ENCODE results near the gene GRIK3.
"Not testable (repeated sequence)": the region's sequence is repeated elsewhere in the genome, so short reads cannot be mapped to it uniquely, and the experiment has no call there.

GRIK3 gene

DNA sequence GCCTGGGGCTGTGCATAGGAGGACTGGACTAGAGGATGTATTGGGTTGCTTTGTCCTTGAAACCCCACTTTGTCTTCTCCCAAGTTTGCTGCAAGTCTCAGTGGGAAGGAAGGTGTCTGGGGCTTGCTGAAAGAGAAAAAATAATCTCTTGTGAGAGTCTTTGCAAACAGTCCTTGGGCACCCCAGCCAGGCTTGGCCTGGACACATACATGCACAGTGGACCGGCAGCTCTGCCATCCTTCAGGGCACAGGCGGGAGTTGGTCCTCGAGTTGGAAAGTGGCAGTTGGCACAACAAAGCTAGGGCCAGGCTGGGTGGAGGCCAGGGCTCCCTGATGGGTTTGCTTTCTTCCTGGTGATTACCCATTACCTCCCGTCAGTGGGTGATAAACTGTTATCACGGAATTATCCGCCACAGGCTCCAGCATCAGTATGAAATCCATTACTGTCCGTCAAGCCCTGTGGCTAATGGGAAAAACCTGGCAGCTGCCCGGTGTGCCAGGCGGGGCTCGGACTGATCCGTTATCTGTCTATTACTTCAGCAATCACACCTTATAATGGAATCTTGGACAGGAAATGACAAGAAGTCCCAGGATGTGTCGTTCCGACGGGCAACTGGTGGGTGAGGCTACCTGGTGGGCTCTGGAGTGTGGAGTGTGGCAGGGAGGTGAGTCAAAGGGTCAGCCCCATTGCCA, 265.7 kb downstream of the GRIK3 start:
- Histone ChIP-seq H3K4me3 (ENCODE audit: low read depth in 1 of 2, low read length in 2 of 2) (no peak overlapping the region), H3K27me3 (ENCODE audit: control insufficient read depth in 1 of 2, insufficient read depth in 2 of 2, low read length in 2 of 2) (peaks cover 33 to 38% of the 10 kb centered on the region in 2 donors)

DNA sequence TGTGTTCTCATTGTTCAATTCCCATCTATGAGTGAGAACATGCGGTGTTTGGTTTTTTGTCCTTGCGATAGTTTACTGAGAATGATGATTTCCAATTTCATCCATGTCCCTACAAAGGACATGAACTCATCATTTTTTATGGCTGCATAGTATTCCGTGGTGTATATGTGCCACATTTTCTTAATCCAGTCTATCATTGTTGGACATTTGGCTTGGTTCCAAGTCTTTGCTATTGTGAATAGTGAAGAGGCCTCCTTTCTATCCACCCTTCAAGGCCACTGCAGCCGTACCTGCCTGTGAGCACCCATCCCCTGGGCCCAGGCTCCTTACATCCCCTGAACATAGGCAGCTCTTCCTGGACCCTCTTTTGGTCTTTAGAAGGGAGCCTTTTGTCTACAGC, 266.9 kb downstream of the GRIK3 start:
- not testable (repeated sequence) for H3K9ac ChIP-seq (ENCODE audit: low read depth in 1 of 2, low read length in 2 of 2)

More for the DNA sequence above, 265.7 kb downstream of the GRIK3 start:
- H3K4me1 ChIP-seq (ENCODE audit: control insufficient read depth in 1 of 2, insufficient read depth in 2 of 2, low read length in 2 of 2), result no peaks in the 10 kb centered on the region
- H3K9ac ChIP-seq (ENCODE audit: low read depth in 1 of 2, low read length in 2 of 2), result no peak overlapping the region
- H3K9me3 ChIP-seq (ENCODE audit: control insufficient read depth in 1 of 2, low read length in 2 of 2), result no peaks in the 10 kb centered on the region
- H3K36me3 ChIP-seq (ENCODE audit: control insufficient read depth in 1 of 2, insufficient read depth in 2 of 2, low read length in 2 of 2), result no peaks in the 10 kb centered on the region
- H3K27ac ChIP-seq (ENCODE audit: low read depth, low read length), result no peak overlapping the region

DNA sequence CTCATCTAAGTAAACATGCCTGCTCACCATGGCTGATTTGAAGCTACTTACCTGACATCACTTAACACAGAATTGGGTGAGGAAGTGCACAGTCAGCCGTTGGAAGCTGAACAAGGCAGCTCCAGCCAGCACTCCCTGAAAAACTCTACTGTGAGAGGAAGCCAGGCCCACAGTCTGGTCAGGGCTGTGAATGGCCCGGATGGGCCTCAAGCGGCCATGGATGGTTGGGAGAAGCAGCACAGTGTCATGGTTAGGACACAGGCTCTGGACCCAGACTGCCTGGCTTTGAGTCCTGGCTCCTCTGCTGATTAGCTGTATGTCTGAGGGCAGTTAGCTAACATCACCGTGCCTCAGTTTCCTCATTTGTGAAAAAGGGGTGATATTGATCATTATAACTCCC, 267.8 kb downstream of the GRIK3 start:
- no peak overlapping the region for H3K9ac ChIP-seq (ENCODE audit: low read depth in 1 of 2, low read length in 2 of 2)
- no peaks in the 10 kb centered on the region for H3K9me3 ChIP-seq (ENCODE audit: control insufficient read depth in 1 of 2, low read length in 2 of 2)
- no peaks in the 10 kb centered on the region for H3K4me1 ChIP-seq (ENCODE audit: control insufficient read depth in 1 of 2, insufficient read depth in 2 of 2, low read length in 2 of 2)
- peaks cover 20 to 25% of the 10 kb centered on the region in 2 donors for H3K27me3 ChIP-seq (ENCODE audit: control insufficient read depth in 1 of 2, insufficient read depth in 2 of 2, low read length in 2 of 2)
- H3K4me3 ChIP-seq (ENCODE audit: low read depth in 1 of 2, low read length in 2 of 2), result no peak overlapping the region
- H3K27ac ChIP-seq (ENCODE audit: low read depth, low read length), result no peak overlapping the region
- H3K36me3 ChIP-seq (ENCODE audit: control insufficient read depth in 1 of 2, insufficient read depth in 2 of 2, low read length in 2 of 2), result no peaks in the 10 kb centered on the region

More for the DNA sequence above, 266.9 kb downstream of the GRIK3 start:
- H3K27me3 ChIP-seq (ENCODE audit: control insufficient read depth in 1 of 2, insufficient read depth in 2 of 2, low read length in 2 of 2), result peaks cover 26 to 31% of the 10 kb centered on the region in 2 donors
- not testable (repeated sequence) for H3K4me1 ChIP-seq (ENCODE audit: control insufficient read depth in 1 of 2, insufficient read depth in 2 of 2, low read length in 2 of 2); H3K36me3 ChIP-seq (ENCODE audit: control insufficient read depth in 1 of 2, insufficient read depth in 2 of 2, low read length in 2 of 2); H3K9me3 ChIP-seq (ENCODE audit: control insufficient read depth in 1 of 2, low read length in 2 of 2); H3K27ac ChIP-seq (ENCODE audit: low read depth, low read length); H3K4me3 ChIP-seq (ENCODE audit: low read depth in 1 of 2, low read length in 2 of 2)

DNA sequence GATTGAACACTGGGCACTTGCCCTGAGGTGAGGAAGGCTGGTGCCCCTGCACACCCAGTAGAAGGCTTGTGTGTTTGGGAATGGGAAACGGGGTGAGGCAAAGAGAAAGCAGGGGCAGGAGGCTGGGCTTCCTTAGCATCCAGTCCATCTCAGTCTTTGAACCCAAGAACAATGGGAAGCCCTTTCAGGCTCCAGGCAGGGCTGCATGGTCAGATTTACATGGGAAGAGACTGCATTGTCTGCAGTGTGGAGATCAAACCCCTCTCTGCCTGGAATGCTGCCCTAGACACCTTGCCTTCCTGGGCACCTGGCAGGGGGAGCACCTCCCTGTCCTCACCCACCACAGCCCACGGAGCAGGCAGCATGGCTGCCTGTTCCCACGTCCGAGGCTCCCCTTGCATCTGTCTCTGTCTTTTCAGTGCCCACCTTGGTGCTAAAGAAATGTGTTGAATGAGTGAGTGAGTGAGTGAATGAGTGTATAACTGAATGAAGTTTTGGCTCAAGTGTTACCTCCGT, 268.5 kb downstream of the GRIK3 start:
- Histone ChIP-seq H3K4me1 (ENCODE audit: control insufficient read depth in 1 of 2, insufficient read depth in 2 of 2, low read length in 2 of 2) (no peaks in the 10 kb centered on the region), H3K36me3 (ENCODE audit: control insufficient read depth in 1 of 2, insufficient read depth in 2 of 2, low read length in 2 of 2) (no peaks in the 10 kb centered on the region), H3K4me3 (ENCODE audit: low read depth in 1 of 2, low read length in 2 of 2) (no peak overlapping the region), H3K9ac (ENCODE audit: low read depth in 1 of 2, low read length in 2 of 2) (no peak overlapping the region), H3K27ac (ENCODE audit: low read depth, low read length) (no peak overlapping the region), H3K27me3 (ENCODE audit: control insufficient read depth in 1 of 2, insufficient read depth in 2 of 2, low read length in 2 of 2) (peaks cover 17 to 19% of the 10 kb centered on the region in 2 donors), H3K9me3 (ENCODE audit: control insufficient read depth in 1 of 2, low read length in 2 of 2) (no peaks in the 10 kb centered on the region)

DNA sequence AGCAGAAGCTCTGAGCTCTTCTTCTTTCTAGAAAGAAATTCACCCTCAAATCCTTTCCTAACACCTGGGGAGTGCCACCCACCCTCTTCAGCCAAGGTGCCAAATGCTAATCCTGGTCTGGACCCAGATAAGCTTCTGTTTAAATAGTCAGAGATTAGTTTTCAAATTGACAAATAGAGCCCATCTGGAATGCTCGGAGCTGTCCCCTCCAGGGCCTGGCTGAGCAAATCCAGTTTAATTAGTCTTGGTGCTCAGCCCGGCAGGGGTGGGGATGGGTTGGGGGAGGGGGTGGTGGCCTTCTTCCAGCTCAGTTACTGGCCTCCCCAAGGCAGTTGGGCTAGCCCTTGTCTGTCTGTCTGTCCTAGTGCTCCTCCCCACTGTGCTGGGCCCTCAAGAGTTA, 269.5 kb downstream of the GRIK3 start:
- no peak overlapping the region for H3K9ac ChIP-seq (ENCODE audit: low read depth in 1 of 2, low read length in 2 of 2)
- no peaks in the 10 kb centered on the region for H3K9me3 ChIP-seq (ENCODE audit: control insufficient read depth in 1 of 2, low read length in 2 of 2)
- no peak overlapping the region for H3K27ac ChIP-seq (ENCODE audit: low read depth, low read length)
- H3K36me3 ChIP-seq (ENCODE audit: control insufficient read depth in 1 of 2, insufficient read depth in 2 of 2, low read length in 2 of 2), result no peaks in the 10 kb centered on the region
- no peaks in the 10 kb centered on the region for H3K4me1 ChIP-seq (ENCODE audit: control insufficient read depth in 1 of 2, insufficient read depth in 2 of 2, low read length in 2 of 2)
- H3K4me3 ChIP-seq (ENCODE audit: low read depth in 1 of 2, low read length in 2 of 2), result no peak overlapping the region
- peaks cover 9 to 12% of the 10 kb centered on the region in 2 donors for H3K27me3 ChIP-seq (ENCODE audit: control insufficient read depth in 1 of 2, insufficient read depth in 2 of 2, low read length in 2 of 2)

DNA sequence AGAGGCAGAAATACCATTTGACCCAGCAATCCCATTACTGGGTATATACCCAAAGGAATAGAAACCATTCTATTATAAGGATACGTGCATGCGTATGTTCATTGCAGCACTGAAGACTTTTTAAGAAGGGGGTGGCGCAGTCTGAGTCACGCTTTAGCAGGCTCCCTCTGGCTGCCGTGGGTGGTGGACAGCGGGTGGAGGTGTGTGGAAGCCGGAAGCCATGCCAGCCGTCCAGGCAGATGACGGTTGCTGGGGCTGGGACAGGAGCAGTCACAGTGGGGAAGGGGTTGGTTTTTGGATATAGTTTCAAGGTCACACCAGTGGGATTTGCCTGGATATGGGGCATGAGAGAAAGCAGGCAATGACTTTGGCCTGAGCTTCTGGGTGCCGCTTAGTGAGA, 270.5 kb downstream of the GRIK3 start:
- Histone ChIP-seq H3K9me3 (ENCODE audit: control insufficient read depth in 1 of 2, low read length in 2 of 2) (peaks cover 0 to 3% of the 10 kb centered on the region in 2 donors), H3K9ac (ENCODE audit: low read depth in 1 of 2, low read length in 2 of 2) (no peak overlapping the region), H3K36me3 (ENCODE audit: control insufficient read depth in 1 of 2, insufficient read depth in 2 of 2, low read length in 2 of 2) (no peaks in the 10 kb centered on the region), H3K4me3 (ENCODE audit: low read depth in 1 of 2, low read length in 2 of 2) (no peak overlapping the region), H3K27me3 (ENCODE audit: control insufficient read depth in 1 of 2, insufficient read depth in 2 of 2, low read length in 2 of 2) (peaks cover 3 to 6% of the 10 kb centered on the region in 2 donors), H3K27ac (ENCODE audit: low read depth, low read length) (no peak overlapping the region), H3K4me1 (ENCODE audit: control insufficient read depth in 1 of 2, insufficient read depth in 2 of 2, low read length in 2 of 2) (no peaks in the 10 kb centered on the region)

DNA sequence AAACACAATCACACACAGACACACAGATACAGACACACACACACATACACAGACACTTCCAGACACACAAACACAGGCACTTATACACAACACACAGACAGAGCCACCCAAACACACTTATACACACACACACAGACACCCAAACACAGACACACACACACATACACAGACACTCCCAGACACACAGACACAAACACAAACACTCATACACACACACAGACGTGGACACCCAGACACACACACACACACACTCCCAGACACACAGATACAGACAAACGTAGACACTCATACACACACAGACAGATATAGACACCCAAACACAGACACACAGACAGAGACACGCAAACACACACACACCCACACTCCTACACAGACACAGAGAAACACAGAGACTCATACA, 272.1 kb downstream of the GRIK3 start:
- no peaks in the 10 kb centered on the region for H3K4me1 ChIP-seq (ENCODE audit: control insufficient read depth in 1 of 2, insufficient read depth in 2 of 2, low read length in 2 of 2)
- peaks cover 0 to 3% of the 10 kb centered on the region in 2 donors for H3K9me3 ChIP-seq (ENCODE audit: control insufficient read depth in 1 of 2, low read length in 2 of 2)
- H3K36me3 ChIP-seq (ENCODE audit: control insufficient read depth in 1 of 2, insufficient read depth in 2 of 2, low read length in 2 of 2), result no peaks in the 10 kb centered on the region
- H3K4me3 ChIP-seq (ENCODE audit: low read depth in 1 of 2, low read length in 2 of 2), result no peak overlapping the region
- H3K9ac ChIP-seq (ENCODE audit: low read depth in 1 of 2, low read length in 2 of 2), result no peak overlapping the region
- peaks cover 0 to 6% of the 10 kb centered on the region in 2 donors for H3K27me3 ChIP-seq (ENCODE audit: control insufficient read depth in 1 of 2, insufficient read depth in 2 of 2, low read length in 2 of 2)
- H3K27ac ChIP-seq (ENCODE audit: low read depth, low read length), result no peak overlapping the region

DNA sequence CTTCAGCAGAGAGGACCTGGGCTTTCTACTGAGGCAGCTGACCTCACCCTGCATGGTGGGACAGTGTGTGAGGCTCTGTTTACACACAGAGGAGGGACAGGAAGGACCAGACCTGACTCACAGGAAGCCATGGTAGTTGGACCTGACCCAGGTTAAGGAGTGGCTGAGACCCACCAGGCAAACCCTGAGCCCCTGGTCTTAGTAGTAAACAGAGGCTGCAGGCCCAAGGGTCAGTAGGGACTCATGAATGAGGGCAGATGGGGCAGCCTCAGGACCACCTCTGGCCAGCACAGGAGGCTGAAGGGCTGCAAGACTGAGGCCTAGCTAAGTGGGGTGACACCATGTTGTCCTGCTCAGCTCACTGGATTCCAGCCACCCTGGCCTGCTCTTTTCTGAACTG, 273.2 kb downstream of the GRIK3 start:
- Histone ChIP-seq H3K9ac (ENCODE audit: low read depth in 1 of 2, low read length in 2 of 2) (no peak overlapping the region), H3K4me1 (ENCODE audit: control insufficient read depth in 1 of 2, insufficient read depth in 2 of 2, low read length in 2 of 2) (no peaks in the 10 kb centered on the region), H3K27ac (ENCODE audit: low read depth, low read length) (no peak overlapping the region), H3K27me3 (ENCODE audit: control insufficient read depth in 1 of 2, insufficient read depth in 2 of 2, low read length in 2 of 2) (peaks cover 0 to 6% of the 10 kb centered on the region in 2 donors), H3K9me3 (ENCODE audit: control insufficient read depth in 1 of 2, low read length in 2 of 2) (peaks cover 0 to 3% of the 10 kb centered on the region in 2 donors), H3K4me3 (ENCODE audit: low read depth in 1 of 2, low read length in 2 of 2) (no peak overlapping the region), H3K36me3 (ENCODE audit: control insufficient read depth in 1 of 2, insufficient read depth in 2 of 2, low read length in 2 of 2) (no peaks in the 10 kb centered on the region)

DNA sequence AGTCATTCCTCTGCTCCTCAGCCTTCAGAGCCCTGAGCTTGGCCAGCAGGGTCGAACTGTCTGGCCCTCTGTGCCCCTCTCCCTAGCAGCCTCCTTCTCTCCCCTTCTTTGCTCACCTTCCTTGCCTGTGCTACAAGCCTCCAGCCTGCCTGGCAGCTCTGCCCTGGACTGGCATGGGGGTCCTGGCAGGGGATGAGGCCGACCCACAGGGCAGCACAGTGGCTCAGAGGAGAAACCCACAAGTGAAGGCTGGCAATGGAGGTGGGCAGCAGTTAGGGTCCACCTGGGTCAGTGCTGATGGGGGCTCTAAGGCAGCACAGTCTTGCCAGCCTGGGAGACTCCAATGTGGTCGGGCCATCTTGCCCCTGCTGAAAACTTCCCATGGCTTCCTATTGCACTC, 274.2 kb downstream of the GRIK3 start:
- H3K9me3 ChIP-seq (ENCODE audit: control insufficient read depth in 1 of 2, low read length in 2 of 2), result peaks cover 0 to 3% of the 10 kb centered on the region in 2 donors

DNA sequence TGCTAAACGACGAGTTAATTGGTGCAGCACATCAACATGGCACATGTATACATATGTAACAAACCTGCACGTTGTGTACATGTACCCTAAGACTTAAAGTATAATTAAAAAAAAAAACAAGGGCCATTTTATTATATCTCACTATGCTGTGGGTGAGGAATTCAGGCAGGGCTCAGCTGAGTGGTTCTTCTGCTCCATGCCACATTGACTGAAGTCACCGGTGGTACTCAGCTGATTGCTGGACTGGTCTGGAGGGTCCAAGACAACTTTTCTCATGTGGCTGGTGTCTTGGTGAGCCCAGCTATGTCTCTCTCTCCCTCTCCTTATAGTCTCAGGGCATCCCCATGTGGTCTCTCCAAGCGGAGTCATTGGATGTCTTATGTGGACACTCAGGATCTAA, 275.0 kb downstream of the GRIK3 start:
- no peaks in the 10 kb centered on the region for H3K36me3 ChIP-seq (ENCODE audit: control insufficient read depth in 1 of 2, insufficient read depth in 2 of 2, low read length in 2 of 2)
- no peak overlapping the region for H3K27ac ChIP-seq (ENCODE audit: low read depth, low read length)
- H3K4me1 ChIP-seq (ENCODE audit: control insufficient read depth in 1 of 2, insufficient read depth in 2 of 2, low read length in 2 of 2), result no peaks in the 10 kb centered on the region
- H3K9ac ChIP-seq (ENCODE audit: low read depth in 1 of 2, low read length in 2 of 2), result no peak overlapping the region
- peaks cover 0 to 3% of the 10 kb centered on the region in 2 donors for H3K9me3 ChIP-seq (ENCODE audit: control insufficient read depth in 1 of 2, low read length in 2 of 2)
- no peaks in the 10 kb centered on the region for H3K27me3 ChIP-seq (ENCODE audit: control insufficient read depth in 1 of 2, insufficient read depth in 2 of 2, low read length in 2 of 2)
- no peak overlapping the region for H3K4me3 ChIP-seq (ENCODE audit: low read depth in 1 of 2, low read length in 2 of 2)

More for the DNA sequence above, 274.2 kb downstream of the GRIK3 start:
- Histone ChIP-seq H3K4me3 (ENCODE audit: low read depth in 1 of 2, low read length in 2 of 2) (no peak overlapping the region), H3K27me3 (ENCODE audit: control insufficient read depth in 1 of 2, insufficient read depth in 2 of 2, low read length in 2 of 2) (no peaks in the 10 kb centered on the region), H3K36me3 (ENCODE audit: control insufficient read depth in 1 of 2, insufficient read depth in 2 of 2, low read length in 2 of 2) (no peaks in the 10 kb centered on the region), H3K9ac (ENCODE audit: low read depth in 1 of 2, low read length in 2 of 2) (no peak overlapping the region), H3K27ac (ENCODE audit: low read depth, low read length) (no peak overlapping the region), H3K4me1 (ENCODE audit: control insufficient read depth in 1 of 2, insufficient read depth in 2 of 2, low read length in 2 of 2) (no peaks in the 10 kb centered on the region)
